Measurements from ENCODE around the gene ALG12.

ALG12 gene

DNA sequence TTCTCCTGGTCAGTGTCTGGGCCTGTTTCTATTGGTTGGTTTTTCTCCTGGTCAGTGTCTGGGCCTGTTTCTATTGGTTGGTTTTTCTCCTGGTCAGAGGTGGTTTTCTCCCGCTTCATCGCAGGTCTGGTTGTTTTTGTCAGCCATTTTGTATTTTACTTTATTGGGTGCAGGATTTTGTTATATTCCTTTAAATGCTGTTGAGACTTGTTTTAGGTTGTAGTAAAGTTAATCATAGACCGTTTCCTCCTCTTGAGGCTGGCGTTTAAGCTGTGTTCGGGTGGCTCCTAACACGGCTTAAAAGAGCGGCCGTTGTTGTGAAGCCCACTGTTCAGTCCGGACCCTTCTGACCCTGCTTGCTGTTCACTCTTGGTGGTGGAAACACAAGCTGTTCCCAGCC lies 38.4 kb downstream of the ALG12 start:
- TF ChIP-seq, protein P1, sequence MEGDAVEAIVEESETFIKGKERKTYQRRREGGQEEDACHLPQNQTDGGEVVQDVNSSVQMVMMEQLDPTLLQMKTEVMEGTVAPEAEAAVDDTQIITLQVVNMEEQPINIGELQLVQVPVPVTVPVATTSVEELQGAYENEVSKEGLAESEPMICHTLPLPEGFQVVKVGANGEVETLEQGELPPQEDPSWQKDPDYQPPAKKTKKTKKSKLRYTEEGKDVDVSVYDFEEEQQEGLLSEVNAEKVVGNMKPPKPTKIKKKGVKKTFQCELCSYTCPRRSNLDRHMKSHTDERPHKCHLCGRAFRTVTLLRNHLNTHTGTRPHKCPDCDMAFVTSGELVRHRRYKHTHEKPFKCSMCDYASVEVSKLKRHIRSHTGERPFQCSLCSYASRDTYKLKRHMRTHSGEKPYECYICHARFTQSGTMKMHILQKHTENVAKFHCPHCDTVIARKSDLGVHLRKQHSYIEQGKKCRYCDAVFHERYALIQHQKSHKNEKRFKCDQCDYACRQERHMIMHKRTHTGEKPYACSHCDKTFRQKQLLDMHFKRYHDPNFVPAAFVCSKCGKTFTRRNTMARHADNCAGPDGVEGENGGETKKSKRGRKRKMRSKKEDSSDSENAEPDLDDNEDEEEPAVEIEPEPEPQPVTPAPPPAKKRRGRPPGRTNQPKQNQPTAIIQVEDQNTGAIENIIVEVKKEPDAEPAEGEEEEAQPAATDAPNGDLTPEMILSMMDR (IDR thresholded peaks at IDR 0.05; ENCODE audit: low read depth, low read length) = no peak
- TF ChIP-seq, protein P2, sequence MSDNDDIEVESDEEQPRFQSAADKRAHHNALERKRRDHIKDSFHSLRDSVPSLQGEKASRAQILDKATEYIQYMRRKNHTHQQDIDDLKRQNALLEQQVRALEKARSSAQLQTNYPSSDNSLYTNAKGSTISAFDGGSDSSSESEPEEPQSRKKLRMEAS (IDR thresholded peaks at IDR 0.05; ENCODE audit: low read depth, low read length) = no peak
- no peak for TF ChIP-seq MYC (IDR thresholded peaks at IDR 0.05; ENCODE audit: low read depth, low read length)
- no peak for TF ChIP-seq POLR2A (IDR thresholded peaks at IDR 0.05; ENCODE audit: extremely low read depth, insufficient read length)
- H3K4me3 ChIP-seq (ENCODE audit: low read depth, low read length) = no peak overlapping the region
- DNase-seq (ENCODE audit: low read depth) = no peak

DNA sequence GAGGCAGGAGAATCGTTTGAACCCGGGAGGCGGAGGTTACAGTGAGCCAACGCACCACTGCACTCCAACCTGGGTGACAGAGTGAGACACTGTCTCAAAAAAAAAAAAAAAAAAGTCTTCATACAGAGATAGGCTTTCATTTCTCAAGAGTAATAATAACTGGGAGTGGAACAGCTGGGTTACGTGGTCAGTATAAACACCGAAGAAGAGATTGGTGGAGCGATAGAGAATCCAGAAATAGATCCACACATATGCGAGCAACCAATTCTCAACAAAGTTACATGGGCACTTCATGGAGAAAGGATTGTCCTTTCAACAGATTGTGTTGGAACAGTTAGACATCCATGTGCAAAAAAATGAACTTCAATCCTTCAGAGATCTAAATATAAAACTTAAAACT lies 40.0 kb downstream of the ALG12 start:
- H3K4me3 ChIP-seq (ENCODE audit: low read depth, low read length) = no peak overlapping the region
- no peak for DNase-seq (ENCODE audit: low read depth)
- no peak for TF ChIP-seq POLR2A (IDR thresholded peaks at IDR 0.05; ENCODE audit: extremely low read depth, insufficient read length)
- no peak for TF ChIP-seq MYC (IDR thresholded peaks at IDR 0.05; ENCODE audit: low read depth, low read length)
- TF ChIP-seq, protein P1 (IDR thresholded peaks at IDR 0.05; ENCODE audit: low read depth, low read length) = no peak
- TF ChIP-seq, protein P2 (IDR thresholded peaks at IDR 0.05; ENCODE audit: low read depth, low read length) = no peak

DNA sequence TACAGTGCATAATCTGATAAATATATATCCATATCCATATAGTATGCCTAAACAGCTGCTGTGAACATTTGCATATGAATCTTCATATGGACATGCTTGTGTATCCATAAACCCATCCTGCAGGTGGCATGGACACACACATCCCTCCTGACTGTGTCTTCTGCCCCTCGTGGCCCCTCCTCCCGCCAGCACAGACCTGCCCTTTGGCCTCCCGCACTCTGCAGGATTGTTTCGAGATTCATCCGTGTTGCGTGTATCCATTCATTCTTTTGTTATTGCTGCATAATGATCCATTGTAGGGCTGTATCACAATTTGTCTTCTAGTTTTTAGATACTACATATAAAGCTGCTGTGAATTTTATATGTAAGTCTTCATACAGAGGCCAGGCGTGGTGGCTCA lies 40.6 kb downstream of the ALG12 start:
- TF ChIP-seq POLR2A (IDR thresholded peaks at IDR 0.05; ENCODE audit: extremely low read depth, insufficient read length) = no peak
- H3K4me3 ChIP-seq (ENCODE audit: low read depth, low read length) = no peak overlapping the region
- DNase-seq (ENCODE audit: low read depth) = no peak

DNA sequence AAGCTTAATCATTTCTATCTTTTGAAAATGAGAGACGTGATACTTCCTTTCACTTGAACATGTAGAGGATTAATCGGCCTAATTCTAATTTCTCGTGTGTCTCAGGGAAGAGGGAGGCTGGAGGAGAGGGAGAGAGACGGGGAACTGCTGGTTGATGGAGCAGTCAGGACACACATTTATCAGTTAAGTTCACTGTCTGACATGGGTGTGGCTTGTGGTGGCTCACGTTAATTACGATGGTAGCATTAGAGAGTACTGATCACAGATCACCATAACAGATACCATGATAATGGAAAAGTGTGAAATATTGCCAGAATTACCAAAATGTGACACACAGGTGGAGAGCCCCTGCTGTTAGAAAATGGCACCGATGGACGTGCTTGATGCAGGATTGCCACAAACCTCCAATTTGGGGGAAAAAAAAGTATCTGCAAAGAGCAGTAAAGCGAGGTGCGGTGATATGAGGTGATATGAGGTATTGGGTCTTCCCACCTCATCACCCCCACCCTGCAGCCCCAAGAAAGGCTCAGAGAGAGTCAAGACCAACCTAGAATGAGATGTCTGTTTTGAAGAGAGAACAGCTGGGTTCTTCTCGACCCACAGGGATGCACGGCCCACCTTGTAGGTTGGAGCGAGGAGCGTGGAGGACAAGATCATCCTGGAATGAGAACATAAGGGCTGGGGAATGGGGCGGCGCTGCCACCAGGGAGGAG lies 44.9 kb downstream of the ALG12 start:
- DNase-seq (ENCODE audit: low read depth) = no peak
- TF ChIP-seq MYC (IDR thresholded peaks at IDR 0.05; ENCODE audit: low read depth, low read length) = no peak
- TF ChIP-seq, protein P2 (IDR thresholded peaks at IDR 0.05; ENCODE audit: low read depth, low read length) = no peak
- TF ChIP-seq, protein P1 (IDR thresholded peaks at IDR 0.05; ENCODE audit: low read depth, low read length) = no peak
- no peak for TF ChIP-seq POLR2A (IDR thresholded peaks at IDR 0.05; ENCODE audit: extremely low read depth, insufficient read length)
- H3K4me3 ChIP-seq (ENCODE audit: low read depth, low read length) = no peak overlapping the region

DNA sequence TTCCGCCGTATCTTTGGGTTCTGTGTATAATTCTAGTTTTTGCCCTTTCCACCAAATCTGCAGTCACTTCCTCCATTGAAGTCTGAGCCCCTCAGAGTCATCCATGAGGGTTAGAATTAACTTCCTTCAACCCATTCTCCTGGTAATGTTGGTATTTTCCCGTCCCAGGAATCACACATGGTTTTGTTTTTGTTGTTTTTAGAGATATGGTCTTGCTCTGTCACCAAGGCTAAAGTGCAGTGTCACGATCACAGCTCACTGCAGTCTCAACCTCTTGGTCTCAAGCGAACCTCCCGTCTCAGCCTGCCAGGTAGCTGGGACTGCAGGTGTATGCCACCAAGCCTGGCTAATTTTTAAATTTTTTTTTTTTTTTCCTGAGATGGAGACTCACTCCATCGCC lies 45.9 kb downstream of the ALG12 start:
- TF ChIP-seq POLR2A (IDR thresholded peaks at IDR 0.05; ENCODE audit: extremely low read depth, insufficient read length) (no peak), MYC (IDR thresholded peaks at IDR 0.05; ENCODE audit: low read depth, low read length) (no peak)
- TF ChIP-seq, protein P1 (IDR thresholded peaks at IDR 0.05; ENCODE audit: low read depth, low read length) = no peak
- TF ChIP-seq, protein P2 (IDR thresholded peaks at IDR 0.05; ENCODE audit: low read depth, low read length) = no peak
- H3K4me3 ChIP-seq (ENCODE audit: low read depth, low read length) = no peak overlapping the region
- no peak for DNase-seq (ENCODE audit: low read depth)

DNA sequence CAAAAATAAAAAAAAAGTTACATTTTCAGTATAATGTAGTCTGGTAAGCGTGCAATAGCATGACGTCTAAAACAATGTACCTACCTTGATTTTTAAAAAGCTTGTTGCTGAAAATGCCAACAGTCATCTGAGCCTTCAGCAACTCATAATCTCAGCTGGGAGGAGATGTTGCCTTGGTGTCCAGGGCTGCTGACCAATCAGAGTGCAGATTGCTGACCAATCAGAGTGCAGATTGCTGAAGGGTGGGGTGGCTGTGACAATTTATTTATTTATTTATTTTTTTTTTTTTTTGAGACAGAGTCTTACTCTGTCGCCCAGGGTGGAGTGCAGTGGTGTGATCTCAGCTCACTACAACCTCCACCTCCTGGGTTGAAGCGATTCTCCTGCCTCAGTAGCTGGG lies 46.8 kb downstream of the ALG12 start:
- no peak overlapping the region for H3K4me3 ChIP-seq (ENCODE audit: low read depth, low read length)
- DNase-seq (ENCODE audit: low read depth) = no peak
- TF ChIP-seq, protein P2 (IDR thresholded peaks at IDR 0.05; ENCODE audit: low read depth, low read length) = no peak
- TF ChIP-seq, protein P1 (IDR thresholded peaks at IDR 0.05; ENCODE audit: low read depth, low read length) = no peak
- TF ChIP-seq POLR2A (IDR thresholded peaks at IDR 0.05; ENCODE audit: extremely low read depth, insufficient read length) (no peak), MYC (IDR thresholded peaks at IDR 0.05; ENCODE audit: low read depth, low read length) (no peak)

All from NB4 (cell line).